Chondrocyte (in vitro differentiated cells): ENCODE measurements around the gene ITM2C. TPM values are rescaled to one million over a fixed set of nuclear protein-coding genes. Genes with fewer than 3 reads are reported as not detected.

Experiments used
- DNase-seq: peaks from one replicate; pipeline ENCODE4 v3.0.0; 2021; ENCODE audit warnings: mixed read lengths, low spot score
- H3K27ac Mint-ChIP-seq: one replicate; pipeline ENCODE4 v1.8.0; 2021; ENCODE audit warnings: mild to moderate bottlenecking, moderate library complexity, mixed read lengths; ENCODE audit not compliant: unreplicated experiment
- H3K27me3 Mint-ChIP-seq: 2 replicates; pipeline ENCODE4 v1.8.0; 2021; ENCODE audit warnings: low read depth, mixed read lengths
- H3K36me3 Mint-ChIP-seq: 2 replicates; pipeline ENCODE4 v1.8.0; 2021; ENCODE audit warnings: low read depth, mixed read lengths
- H3K4me1 Mint-ChIP-seq: 2 replicates; pipeline ENCODE4 v1.8.0; 2021; ENCODE audit warnings: low read depth, mild to moderate bottlenecking, mixed read lengths
- H3K4me3 Mint-ChIP-seq: one replicate; pipeline ENCODE4 v1.8.0; 2021; ENCODE audit warnings: mild to moderate bottlenecking, moderate library complexity, mixed read lengths; ENCODE audit not compliant: unreplicated experiment
- H3K9me3 Mint-ChIP-seq: 2 replicates; pipeline ENCODE4 v1.8.0; 2021; ENCODE audit warnings: low read depth, mixed read lengths
- CTCF ChIP-seq: fragments of 200-600 bp; sonication (generic); IDR thresholded peaks from 2 replicates; pipeline ENCODE4 v1.5.0; 2021; ENCODE audit warnings: antibody characterized with exemption, mild to moderate bottlenecking, moderate library complexity
- total RNA-seq: library from RNA; stranded (reverse); gene quantifications from 3 replicates; pipeline ENCODE4 v1.2.1, GENCODE V29; 2021

The ITM2C gene
- total RNA-seq, 1 donor from 2014 or later, result 208 TPM

GRCh38 chr2:230914886-230915285 lies 50.1 kb downstream of the ITM2C start:
- Mint-ChIP-seq H3K4me1 (no peaks in the 10 kb centered on the region), H3K27me3 (peaks cover 29% of the 10 kb centered on the region), H3K4me3 (no peak overlapping the region), H3K9me3 (no peaks in the 10 kb centered on the region), H3K27ac (no peak overlapping the region), H3K36me3 (peaks cover 2% of the 10 kb centered on the region)
- no peak for DNase-seq
- TF ChIP-seq CTCF, result no peak

GRCh38 chr2:230915319-230915718 lies 50.6 kb downstream of the ITM2C start:
- H3K27ac Mint-ChIP-seq, result no peak overlapping the region
- no peak for DNase-seq
- H3K36me3 Mint-ChIP-seq, result peaks cover 2% of the 10 kb centered on the region
- peaks cover 32% of the 10 kb centered on the region for H3K27me3 Mint-ChIP-seq
- no peaks in the 10 kb centered on the region for H3K4me1 Mint-ChIP-seq
- no peak overlapping the region for H3K4me3 Mint-ChIP-seq
- no peak for TF ChIP-seq CTCF
- H3K9me3 Mint-ChIP-seq, result no peaks in the 10 kb centered on the region

GRCh38 chr2:230916218-230916617 lies 51.5 kb downstream of the ITM2C start:
- no peaks in the 10 kb centered on the region for H3K9me3 Mint-ChIP-seq
- H3K27ac Mint-ChIP-seq, result no peak overlapping the region
- DNase-seq, result no peak
- no peaks in the 10 kb centered on the region for H3K4me1 Mint-ChIP-seq
- peaks cover 2% of the 10 kb centered on the region for H3K36me3 Mint-ChIP-seq
- H3K4me3 Mint-ChIP-seq, result no peak overlapping the region
- peaks cover 29% of the 10 kb centered on the region for H3K27me3 Mint-ChIP-seq
- TF ChIP-seq CTCF, result no peak

- Mint-ChIP-seq H3K27me3 (peaks cover 24% of the 10 kb centered on the region), H3K36me3 (no peaks in the 10 kb centered on the region), H3K9me3 (no peaks in the 10 kb centered on the region), H3K4me1 (no peaks in the 10 kb centered on the region), H3K27ac (no peak overlapping the region), H3K4me3 (no peak overlapping the region)
- DNase-seq, result no peak
- no peak for TF ChIP-seq CTCF
Measured at GRCh38 chr2:230919240-230919639, 54.5 kb downstream of the ITM2C start.

GRCh38 chr2:230919681-230920080 lies 54.9 kb downstream of the ITM2C start:
- no peak overlapping the region for H3K27ac Mint-ChIP-seq
- H3K27me3 Mint-ChIP-seq, result peaks cover 24% of the 10 kb centered on the region
- no peaks in the 10 kb centered on the region for H3K9me3 Mint-ChIP-seq
- no peaks in the 10 kb centered on the region for H3K4me1 Mint-ChIP-seq
- H3K4me3 Mint-ChIP-seq, result no peak overlapping the region
- TF ChIP-seq CTCF, result no peak
- H3K36me3 Mint-ChIP-seq, result no peaks in the 10 kb centered on the region
- DNase-seq, result no peak
